SU-DHL-6 (cell line): Measurements from ENCODE around the gene SIRT5.

Experiments
- H2AFZ ChIP-seq: fragments of 200-600 bp; sonication (generic); 2 replicates; pipeline ENCODE4 v1.6.1; 2014; ENCODE audit warnings: low read depth, mild to moderate bottlenecking, moderate library complexity, mixed read lengths, antibody characterized with exemption, low read length; ENCODE audit not compliant: severe bottlenecking
- H3F3A ChIP-seq: fragments of 200-600 bp; shearing (Covaris generic); 2 replicates; pipeline ENCODE4 v1.6.0; 2016; ENCODE audit warnings: antibody characterized with exemption, mild to moderate bottlenecking; ENCODE audit not compliant: insufficient read depth
- H3K27ac ChIP-seq: fragments of 200-600 bp; sonication (generic); 2 replicates; pipeline ENCODE4 v1.5.1; 2016; ENCODE audit warnings: low read depth, mild to moderate bottlenecking, low read length, moderate library complexity, mixed read lengths
- H3K27me3 ChIP-seq: fragments of 200-600 bp; sonication (generic), shearing (Covaris generic); 2 replicates; pipeline ENCODE4 v1.6.0; 2014; ENCODE audit warnings: mild to moderate bottlenecking, low read length
- H3K36me3 ChIP-seq: fragments of 200-600 bp; sonication (generic); 2 replicates; pipeline ENCODE4 v1.6.1; 2014; ENCODE audit warnings: mild to moderate bottlenecking, low read length, mixed read lengths
- H3K4me2 ChIP-seq: fragments of 300-600, 200-600 bp; shearing (Covaris generic), sonication (generic); 2 replicates; pipeline ENCODE4 v1.6.0; 2014; ENCODE audit warnings: low read length, low read depth, mild to moderate bottlenecking; ENCODE audit not compliant: poor library complexity, severe bottlenecking
- H3K4me3 ChIP-seq: fragments of 200-600 bp; sonication (generic); 2 replicates; pipeline ENCODE4 v1.5.1; 2014; ENCODE audit warnings: antibody characterized with exemption, low read length, mild to moderate bottlenecking, mixed read lengths; ENCODE audit not compliant: insufficient read depth, poor library complexity, severe bottlenecking
- H3K79me2 ChIP-seq: fragments of 200-600 bp; sonication (generic); 2 replicates; pipeline ENCODE4 v1.6.1; 2014; ENCODE audit warnings: mild to moderate bottlenecking, low read length, moderate library complexity; ENCODE audit not compliant: insufficient read depth
- H3K9ac ChIP-seq: fragments of 200-600 bp; sonication (generic); 2 replicates; pipeline ENCODE4 v1.7.0; 2014; ENCODE audit warnings: mild to moderate bottlenecking, low read length
- H3K9me2 ChIP-seq: fragments of 200-600 bp; sonication (generic); replicated peaks from 2 replicates; pipeline ENCODE4 v1.6.1; 2014; ENCODE audit warnings: low read length; ENCODE audit not compliant: insufficient read depth
- H3K9me3 ChIP-seq: fragments of 200-600 bp; sonication (generic); 2 replicates; pipeline ENCODE4 v1.6.1; 2014; ENCODE audit warnings: low read length, mixed read lengths; ENCODE audit not compliant: insufficient read depth
- H4K20me1 ChIP-seq: fragments of 200-600 bp; sonication (generic); 2 replicates; pipeline ENCODE4 v1.6.1; 2014; ENCODE audit warnings: low read depth, mild to moderate bottlenecking, antibody characterized with exemption, low read length, moderate library complexity, mixed read lengths
- EZH2phosphoT487 ChIP-seq: fragments of 200-600 bp; sonication (generic), shearing (Covaris generic); conservative IDR thresholded peaks from 2 replicates; pipeline ENCODE4 v1.6.1; 2018; ENCODE audit warnings: mild to moderate bottlenecking, antibody characterized with exemption, low read length, moderate library complexity, mixed read lengths
- TF ChIP-seq, protein P1 (sequence below): fragments of 200-600 bp; sonication (generic); IDR thresholded peaks from one replicate; pipeline ENCODE4 v1.5.1; 2017; ENCODE audit warnings: antibody characterized with exemption, mild to moderate bottlenecking, low read length, moderate library complexity; ENCODE audit not compliant: insufficient read depth, poor library complexity, severe bottlenecking

The SIRT5 gene

DNA sequence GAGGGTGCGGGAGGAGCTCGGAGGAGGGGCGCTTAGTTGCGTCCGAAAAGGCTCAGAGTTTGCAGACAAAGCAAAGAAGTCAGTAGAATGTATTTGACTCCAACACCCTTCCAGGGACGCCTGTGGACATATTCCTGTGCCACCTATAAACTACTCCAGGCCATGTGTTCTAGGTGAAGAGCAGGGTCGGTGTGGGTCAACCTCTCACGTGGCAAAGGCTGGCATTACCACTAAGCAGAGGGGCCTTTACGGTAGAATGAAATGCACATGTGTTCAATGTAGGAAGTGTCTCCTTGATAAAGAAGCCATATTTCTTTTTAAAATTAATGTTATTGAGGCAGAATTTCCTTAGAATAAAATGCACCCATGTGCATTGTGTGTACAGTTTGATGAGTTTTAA is 15.4 kb downstream of the SIRT5 start:
- Histone ChIP-seq H3K4me3 (no peak overlapping the region), H3K27ac (no peak overlapping the region), H3K27me3 (no peaks in the 10 kb centered on the region), H4K20me1 (no peaks in the 10 kb centered on the region), H3K4me2 (no peak overlapping the region), H3K79me2 (no peaks in the 10 kb centered on the region), H3K9me3 (no peaks in the 10 kb centered on the region), H3K9ac (no peak overlapping the region), H3F3A (no peaks in the 10 kb centered on the region; the same call in 1 of the 2 replicates), H3K36me3 (no peaks in the 10 kb centered on the region; the same call in 1 of the 2 replicates), H3K9me2 (no peaks in the 10 kb centered on the region), H2AFZ (no peak overlapping the region)
- TF ChIP-seq EZH2phosphoT487: no peak
- TF ChIP-seq, protein P1, sequence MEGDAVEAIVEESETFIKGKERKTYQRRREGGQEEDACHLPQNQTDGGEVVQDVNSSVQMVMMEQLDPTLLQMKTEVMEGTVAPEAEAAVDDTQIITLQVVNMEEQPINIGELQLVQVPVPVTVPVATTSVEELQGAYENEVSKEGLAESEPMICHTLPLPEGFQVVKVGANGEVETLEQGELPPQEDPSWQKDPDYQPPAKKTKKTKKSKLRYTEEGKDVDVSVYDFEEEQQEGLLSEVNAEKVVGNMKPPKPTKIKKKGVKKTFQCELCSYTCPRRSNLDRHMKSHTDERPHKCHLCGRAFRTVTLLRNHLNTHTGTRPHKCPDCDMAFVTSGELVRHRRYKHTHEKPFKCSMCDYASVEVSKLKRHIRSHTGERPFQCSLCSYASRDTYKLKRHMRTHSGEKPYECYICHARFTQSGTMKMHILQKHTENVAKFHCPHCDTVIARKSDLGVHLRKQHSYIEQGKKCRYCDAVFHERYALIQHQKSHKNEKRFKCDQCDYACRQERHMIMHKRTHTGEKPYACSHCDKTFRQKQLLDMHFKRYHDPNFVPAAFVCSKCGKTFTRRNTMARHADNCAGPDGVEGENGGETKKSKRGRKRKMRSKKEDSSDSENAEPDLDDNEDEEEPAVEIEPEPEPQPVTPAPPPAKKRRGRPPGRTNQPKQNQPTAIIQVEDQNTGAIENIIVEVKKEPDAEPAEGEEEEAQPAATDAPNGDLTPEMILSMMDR: no peak

DNA sequence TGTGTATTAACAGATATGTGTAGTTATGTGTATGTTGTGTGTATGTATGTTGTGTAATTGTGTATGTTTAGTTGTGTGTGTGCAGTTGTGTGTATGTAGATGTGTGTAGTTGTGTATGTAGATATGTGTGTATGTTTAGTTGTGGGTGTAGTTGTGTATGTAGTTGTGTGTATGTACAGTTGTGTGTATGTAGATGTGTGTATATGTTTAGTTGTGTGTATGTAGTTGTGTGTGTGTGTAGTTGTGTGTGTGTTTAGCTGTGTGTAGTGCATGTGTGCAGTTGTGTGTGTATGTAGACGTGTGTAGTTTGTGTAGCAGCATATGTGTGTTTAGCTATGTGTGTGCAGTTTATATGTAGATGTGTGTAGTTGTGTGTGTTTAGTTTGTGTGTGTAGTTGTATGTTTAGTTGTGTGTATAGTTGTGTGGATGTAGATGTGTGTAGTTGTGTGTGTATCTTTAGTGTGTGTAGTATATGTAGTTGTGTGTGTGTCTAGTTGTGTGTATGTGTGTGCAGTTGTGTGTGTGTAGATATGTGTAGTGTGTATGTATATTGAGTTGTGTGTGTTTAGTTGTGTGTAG is 16.3 kb downstream of the SIRT5 start:
- H3K4me2 ChIP-seq: no peak overlapping the region
- no peaks in the 10 kb centered on the region; the same call in 1 of the 2 replicates for H3F3A ChIP-seq
- H3K27ac ChIP-seq: no peak overlapping the region
- no peaks in the 10 kb centered on the region for H3K9me3 ChIP-seq
- H3K9me2 ChIP-seq: no peaks in the 10 kb centered on the region
- TF ChIP-seq, protein P1: no peak
- no peak for TF ChIP-seq EZH2phosphoT487
- no peaks in the 10 kb centered on the region for H4K20me1 ChIP-seq
- H3K36me3 ChIP-seq: no peaks in the 10 kb centered on the region; the same call in 1 of the 2 replicates
- H3K9ac ChIP-seq: no peak overlapping the region
- no peak overlapping the region for H2AFZ ChIP-seq
- no peaks in the 10 kb centered on the region for H3K79me2 ChIP-seq
- H3K4me3 ChIP-seq: no peak overlapping the region
- no peaks in the 10 kb centered on the region for H3K27me3 ChIP-seq

DNA sequence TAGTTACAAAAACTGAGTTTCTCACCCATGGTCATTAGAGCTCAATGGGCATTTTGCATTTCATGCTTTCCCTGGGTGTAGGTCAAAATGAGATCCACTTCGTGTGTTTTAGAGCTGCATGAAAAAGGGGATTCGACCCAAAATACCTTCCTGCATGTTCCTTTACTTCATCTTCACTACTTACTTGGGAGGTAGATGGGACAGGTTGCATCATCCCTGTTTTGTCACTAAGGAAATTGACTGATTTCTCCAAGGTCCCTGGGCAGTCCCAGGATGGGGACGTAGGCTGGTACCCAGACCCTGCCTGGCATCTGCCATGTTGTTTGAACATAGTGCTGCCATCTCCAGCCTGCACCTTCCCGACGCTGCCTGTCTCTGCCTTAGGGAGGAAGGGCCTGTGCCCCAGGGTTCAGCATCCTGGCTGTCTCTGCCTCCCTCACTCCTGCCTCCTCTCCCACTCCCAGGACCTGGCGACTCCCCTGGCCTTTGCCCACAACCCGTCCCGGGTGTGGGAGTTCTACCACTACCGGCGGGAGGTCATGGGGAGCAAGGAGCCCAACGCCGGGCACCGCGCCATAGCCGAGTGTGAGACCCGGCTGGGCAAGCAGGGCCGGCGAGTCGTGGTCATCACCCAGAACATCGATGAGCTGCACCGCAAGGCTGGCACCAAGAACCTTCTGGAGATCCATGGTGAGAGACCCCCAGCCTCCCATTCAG is 17.0 kb downstream of the SIRT5 start:
- TF ChIP-seq, protein P1: no peak
- TF ChIP-seq EZH2phosphoT487: no peak
- H3K9ac ChIP-seq: no peak overlapping the region
- no peak overlapping the region for H3K27ac ChIP-seq
- H3F3A ChIP-seq: no peaks in the 10 kb centered on the region; the same call in 1 of the 2 replicates
- peaks cover 4% of the 10 kb centered on the region; the same call in 1 of the 2 replicates for H3K36me3 ChIP-seq
- H3K4me3 ChIP-seq: no peak overlapping the region
- no peaks in the 10 kb centered on the region for H3K79me2 ChIP-seq
- no peak overlapping the region for H2AFZ ChIP-seq
- H3K4me2 ChIP-seq: no peak overlapping the region
- H3K27me3 ChIP-seq: no peaks in the 10 kb centered on the region
- H3K9me3 ChIP-seq: no peaks in the 10 kb centered on the region
- no peaks in the 10 kb centered on the region for H3K9me2 ChIP-seq
- H4K20me1 ChIP-seq: no peaks in the 10 kb centered on the region
